Gastrocnemius medialis (tissue), 4 donors: ENCODE results near the gene SPAG6.

ENCODE experiments used
- POLR2A ChIP-seq, 2 donors: fragments of 450-650 bp; IDR thresholded peaks; one replicate each; pipeline ENCODE4 v1.6.1; 2017; ENCODE audit warnings: antibody characterized with exemption in 2 of 2, mild to moderate bottlenecking in 2 of 2, moderate library complexity in 2 of 2
- TF ChIP-seq, protein P1 (sequence below), 5 experiments: fragments of 450-650 bp in 3 of 5; fragments of 200-600 bp in 2 of 5; sonication (generic) in 2 of 5; IDR thresholded peaks in 4 of 5; conservative IDR thresholded peaks in 1 of 5; 1 replicate in 4 of 5; 2 replicates in 1 of 5; pipeline ENCODE4 v1.5.1; 2016 to 2019; ENCODE audit warnings: antibody characterized with exemption in 5 of 5, mild to moderate bottlenecking in 3 of 5, moderate library complexity in 3 of 5

DNA sequence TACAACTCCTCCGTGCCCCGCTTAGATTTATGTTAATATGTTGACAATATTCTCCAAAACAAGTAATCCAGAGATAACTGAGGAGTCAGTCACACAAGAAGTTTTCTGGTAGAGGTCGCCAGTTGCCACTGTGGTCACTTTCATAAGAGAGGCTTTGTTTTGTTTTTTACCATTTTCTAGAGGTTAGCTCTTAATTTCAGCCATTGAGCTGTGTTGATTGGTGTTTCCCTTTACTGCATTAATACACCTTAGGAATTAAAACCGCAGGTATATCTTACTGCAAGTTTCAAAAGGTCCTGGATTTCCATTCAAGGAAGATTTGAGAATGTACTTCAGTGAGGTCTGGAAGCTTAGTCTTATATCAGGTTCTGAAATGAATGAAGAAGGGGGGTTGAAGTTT is 20.9 kb upstream of the SPAG6 start:
- TF ChIP-seq POLR2A (IDR thresholded peaks at IDR 0.05): no peak
- TF ChIP-seq, protein P1, sequence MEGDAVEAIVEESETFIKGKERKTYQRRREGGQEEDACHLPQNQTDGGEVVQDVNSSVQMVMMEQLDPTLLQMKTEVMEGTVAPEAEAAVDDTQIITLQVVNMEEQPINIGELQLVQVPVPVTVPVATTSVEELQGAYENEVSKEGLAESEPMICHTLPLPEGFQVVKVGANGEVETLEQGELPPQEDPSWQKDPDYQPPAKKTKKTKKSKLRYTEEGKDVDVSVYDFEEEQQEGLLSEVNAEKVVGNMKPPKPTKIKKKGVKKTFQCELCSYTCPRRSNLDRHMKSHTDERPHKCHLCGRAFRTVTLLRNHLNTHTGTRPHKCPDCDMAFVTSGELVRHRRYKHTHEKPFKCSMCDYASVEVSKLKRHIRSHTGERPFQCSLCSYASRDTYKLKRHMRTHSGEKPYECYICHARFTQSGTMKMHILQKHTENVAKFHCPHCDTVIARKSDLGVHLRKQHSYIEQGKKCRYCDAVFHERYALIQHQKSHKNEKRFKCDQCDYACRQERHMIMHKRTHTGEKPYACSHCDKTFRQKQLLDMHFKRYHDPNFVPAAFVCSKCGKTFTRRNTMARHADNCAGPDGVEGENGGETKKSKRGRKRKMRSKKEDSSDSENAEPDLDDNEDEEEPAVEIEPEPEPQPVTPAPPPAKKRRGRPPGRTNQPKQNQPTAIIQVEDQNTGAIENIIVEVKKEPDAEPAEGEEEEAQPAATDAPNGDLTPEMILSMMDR (IDR thresholded peaks at IDR 0.05 in 4 of 5, conservative IDR thresholded peaks at IDR 0.05 in 1 of 5): no peak
